H9 (cell line): Measurements from ENCODE around the gene MAN1A1. TPM values are rescaled to one million over a fixed set of nuclear protein-coding genes. Genes with fewer than 3 reads are reported as not detected.

Experiments used
- DNase-seq: peaks from one replicate; pipeline ENCODE4 v3.0.0-alpha.2; 2017
- H2AFZ ChIP-seq: one replicate; pipeline ENCODE4 v1.6.1; 2013; ENCODE audit warnings: mild to moderate bottlenecking, low read length, control low read depth, moderate library complexity
- H2AK5ac ChIP-seq: 2 replicates; pipeline ENCODE4 v1.6.1; 2013; ENCODE audit warnings: low read length, control low read depth, mixed read lengths; ENCODE audit not compliant: insufficient read length
- H2BK120ac ChIP-seq: one replicate; pipeline ENCODE4 v1.6.1; 2013; ENCODE audit warnings: low read depth, mild to moderate bottlenecking, low read length, control low read depth, inconsistent platforms; ENCODE audit not compliant: poor library complexity, severe bottlenecking
- H2BK12ac ChIP-seq: 2 replicates; pipeline ENCODE4 v1.6.1; 2013; ENCODE audit warnings: low read length, control low read depth, mixed read lengths, low read depth; ENCODE audit not compliant: insufficient read length
- H2BK15ac ChIP-seq: 2 replicates; pipeline ENCODE4 v1.6.1; 2013; ENCODE audit warnings: low read depth, low read length, control low read depth
- H2BK20ac ChIP-seq: one replicate; pipeline ENCODE4 v1.6.1; 2013; ENCODE audit warnings: low read depth, mild to moderate bottlenecking, low read length, control low read depth, inconsistent platforms; ENCODE audit not compliant: poor library complexity, severe bottlenecking
- H2BK5ac ChIP-seq: 2 replicates; pipeline ENCODE4 v1.6.1; 2013; ENCODE audit warnings: low read length, control low read depth, mixed read lengths; ENCODE audit not compliant: insufficient read length
- H3K14ac ChIP-seq: 2 replicates; pipeline ENCODE4 v1.6.1; 2013; ENCODE audit warnings: low read length, control low read depth; ENCODE audit not compliant: insufficient read depth
- H3K18ac ChIP-seq: 2 replicates; pipeline ENCODE4 v1.6.1; 2013; ENCODE audit warnings: low read depth, mild to moderate bottlenecking, mixed read lengths, low read length, control low read depth; ENCODE audit not compliant: insufficient read length
- H3K23ac ChIP-seq: 2 replicates; pipeline ENCODE4 v1.6.1; 2013; ENCODE audit warnings: low read length, control low read depth, mixed read lengths, low read depth; ENCODE audit not compliant: insufficient read length
- H3K23me2 ChIP-seq: 2 replicates; pipeline ENCODE4 v1.6.1; 2013; ENCODE audit warnings: low read depth, mild to moderate bottlenecking, mixed read lengths, low read length, control low read depth; ENCODE audit not compliant: insufficient read length, poor library complexity, severe bottlenecking
- H3K27ac ChIP-seq: 2 replicates; pipeline ENCODE4 v1.5.1; 2013; ENCODE audit warnings: low read length, control low read depth, mixed read lengths, low read depth; ENCODE audit not compliant: insufficient read length
- H3K27me3 ChIP-seq: 2 replicates; pipeline ENCODE4 v1.6.1; 2013; ENCODE audit warnings: low read length, control low read depth, inconsistent platforms; ENCODE audit not compliant: insufficient read depth
- H3K4ac ChIP-seq: 2 replicates; pipeline ENCODE4 v1.6.1; 2013; ENCODE audit warnings: low read depth, mild to moderate bottlenecking, control low read depth, inconsistent platforms, low read length, moderate library complexity
- H3K4me1 ChIP-seq: 2 replicates; pipeline ENCODE4 v1.6.1; 2013; ENCODE audit warnings: low read length, control low read depth, inconsistent platforms; ENCODE audit not compliant: insufficient read depth
- H3K4me2 ChIP-seq: 2 replicates; pipeline ENCODE4 v1.6.1; 2013; ENCODE audit warnings: low read length, control low read depth, mixed read lengths; ENCODE audit not compliant: insufficient read length, insufficient read depth
- H3K56ac ChIP-seq: 2 replicates; pipeline ENCODE4 v1.6.1; 2013; ENCODE audit warnings: low read depth, mild to moderate bottlenecking, mixed read lengths, low read length, control low read depth; ENCODE audit not compliant: insufficient read length
- H3K79me1 ChIP-seq: 2 replicates; pipeline ENCODE4 v1.6.1; 2013; ENCODE audit warnings: low read depth, mild to moderate bottlenecking, moderate library complexity, low read length, control low read depth, inconsistent platforms; ENCODE audit not compliant: insufficient read depth, poor library complexity, severe bottlenecking
- H3K79me2 ChIP-seq: 2 replicates; pipeline ENCODE4 v1.6.1; 2013; ENCODE audit warnings: low read length, control low read depth, inconsistent platforms; ENCODE audit not compliant: insufficient read depth
- H3K9ac ChIP-seq: 2 replicates; pipeline ENCODE4 v1.6.1; 2013; ENCODE audit warnings: low read length, control low read depth, mixed read lengths; ENCODE audit not compliant: insufficient read length; ENCODE audit errors: extremely low read depth
- H3K9me3 ChIP-seq: one replicate; pipeline ENCODE4 v1.6.1; 2013; ENCODE audit warnings: low read depth, low read length, inconsistent platforms; ENCODE audit not compliant: control insufficient read depth
- H3T11ph ChIP-seq: one replicate; pipeline ENCODE4 v1.6.1; 2013; ENCODE audit warnings: mild to moderate bottlenecking, low read length, control low read depth, inconsistent platforms
- H4K20me1 ChIP-seq: one replicate; pipeline ENCODE4 v1.6.1; 2013; ENCODE audit not compliant: control insufficient read depth, insufficient read length, insufficient read depth
- H4K5ac ChIP-seq: 2 replicates; pipeline ENCODE4 v1.6.1; 2013; ENCODE audit warnings: low read depth, mild to moderate bottlenecking, mixed read lengths, low read length, control low read depth; ENCODE audit not compliant: insufficient read length
- H4K8ac ChIP-seq: replicated peaks from 2 replicates; pipeline ENCODE4 v1.6.1; 2013; ENCODE audit warnings: low read length, control low read depth, mixed read lengths, low read depth; ENCODE audit not compliant: insufficient read length
- H4K91ac ChIP-seq: 2 replicates; pipeline ENCODE4 v1.6.1; 2013; ENCODE audit warnings: low read depth, mild to moderate bottlenecking, moderate library complexity, mixed read lengths, low read length, control low read depth; ENCODE audit not compliant: insufficient read length
- H3K27ac Mint-ChIP-seq, 3 experiments: 2 replicates in 2 of 3; 3 replicates in 1 of 3; pipeline ENCODE4 v1.8.0; 2020 to 2021; ENCODE audit warnings: mixed read lengths in 3 of 3, mild to moderate bottlenecking in 1 of 3, moderate library complexity in 1 of 3
- H3K27me3 Mint-ChIP-seq: 2 replicates; pipeline ENCODE4 v1.8.0; 2021; ENCODE audit warnings: low read depth, mild to moderate bottlenecking, moderate library complexity, mixed read lengths
- H3K36me3 Mint-ChIP-seq, 3 experiments: 2 replicates in 2 of 3; 3 replicates in 1 of 3; pipeline ENCODE4 v1.8.0; 2020 to 2021; ENCODE audit warnings: low read depth in 3 of 3, mixed read lengths in 3 of 3; ENCODE audit not compliant: insufficient read depth in 1 of 3
- H3K4me1 Mint-ChIP-seq, 2 experiments: 2 replicates each; pipeline ENCODE4 v1.8.0; 2020; ENCODE audit warnings: mixed read lengths in 2 of 2
- H3K4me3 Mint-ChIP-seq, 2 experiments: 2 replicates in 1 of 2; 3 replicates in 1 of 2; pipeline ENCODE4 v1.8.0; 2020 to 2021; ENCODE audit warnings: mild to moderate bottlenecking in 2 of 2, mixed read lengths in 2 of 2, moderate library complexity in 1 of 2
- H3K9me3 Mint-ChIP-seq, 2 experiments: 2 replicates in 1 of 2; 3 replicates in 1 of 2; pipeline ENCODE4 v1.8.0; 2020; ENCODE audit warnings: mild to moderate bottlenecking in 2 of 2, mixed read lengths in 2 of 2, moderate library complexity in 1 of 2
- WGBS: extraction: QIAGEN DNeasy Blood & Tissue Kit; methylation state at CpG from one replicate; pipeline ENCODE4 v1.1.7; 2013; ENCODE audit warnings: missing lambda C conversion rate, low lambda C conversion rate, mixed read lengths; ENCODE audit not compliant: insufficient read length; ENCODE audit errors: extremely low coverage; 5-methylcytosine and 5-hydroxymethylcytosine counted together
- total RNA-seq: library from RNA; stranded (reverse); gene quantifications from 2 replicates; pipeline ENCODE4 v1.2.1, GENCODE V29; 2021
- TF ChIP-seq, protein P1 (sequence below): fragments of 200-600 bp; sonication (generic); conservative IDR thresholded peaks from 3 replicates; pipeline ENCODE4 v1.8.0; 2021; ENCODE audit warnings: antibody characterized with exemption, mild to moderate bottlenecking

The MAN1A1 gene
- total RNA-seq, 1 experiment from 2014 or later, result 1.6 TPM

DNA sequence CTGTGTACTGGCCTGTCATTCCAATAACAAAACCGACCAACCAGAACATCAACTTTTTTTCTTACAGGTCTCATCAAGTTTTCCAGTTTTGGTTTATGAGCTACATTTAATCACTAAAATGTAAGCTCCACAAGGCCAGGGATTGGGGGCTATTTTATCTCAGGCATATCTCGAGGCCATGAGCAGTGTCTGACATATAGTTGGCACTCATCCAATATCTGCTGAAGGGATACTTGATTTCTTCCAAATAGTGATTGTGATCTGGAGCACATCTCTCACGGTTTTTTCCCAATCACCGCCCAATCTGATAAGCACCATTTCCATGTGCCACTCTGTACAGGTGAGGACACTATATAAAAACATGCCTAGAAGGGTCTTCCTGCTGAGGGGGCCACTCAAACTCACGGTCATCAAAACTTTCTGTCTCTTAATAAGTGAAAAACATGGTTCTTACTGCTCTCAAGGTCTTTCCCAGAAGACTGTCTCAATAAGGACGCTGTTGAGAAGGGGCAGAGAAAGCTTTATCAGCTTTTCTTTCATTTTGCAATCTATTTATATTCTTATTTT is 65.5 kb downstream of the MAN1A1 start:
- Mint-ChIP-seq H3K4me3 (no peak overlapping the region), H3K9me3 (no peaks in the 10 kb centered on the region), H3K4me1 (no peaks in the 10 kb centered on the region), H3K27me3 (no peaks in the 10 kb centered on the region), H3K36me3 (no peaks in the 10 kb centered on the region), H3K27ac (no peak overlapping the region)
- H4K5ac ChIP-seq, result no peak overlapping the region
- H3K18ac ChIP-seq, result no peak overlapping the region
- no peaks in the 10 kb centered on the region for H4K20me1 ChIP-seq
- H2AFZ ChIP-seq, result no peak overlapping the region
- no peaks in the 10 kb centered on the region for H3K4me1 ChIP-seq
- H3K4ac ChIP-seq, result no peak overlapping the region
- H2BK15ac ChIP-seq, result no peak overlapping the region
- no CpG with 5 or more reads among the region's 6 CpGs for WGBS
- no peaks in the 10 kb centered on the region for H3K9me3 ChIP-seq
- H2AK5ac ChIP-seq, result no peak overlapping the region
- H3K23ac ChIP-seq, result no peak overlapping the region
- H4K8ac ChIP-seq, result no peak overlapping the region
- TF ChIP-seq, protein P1, sequence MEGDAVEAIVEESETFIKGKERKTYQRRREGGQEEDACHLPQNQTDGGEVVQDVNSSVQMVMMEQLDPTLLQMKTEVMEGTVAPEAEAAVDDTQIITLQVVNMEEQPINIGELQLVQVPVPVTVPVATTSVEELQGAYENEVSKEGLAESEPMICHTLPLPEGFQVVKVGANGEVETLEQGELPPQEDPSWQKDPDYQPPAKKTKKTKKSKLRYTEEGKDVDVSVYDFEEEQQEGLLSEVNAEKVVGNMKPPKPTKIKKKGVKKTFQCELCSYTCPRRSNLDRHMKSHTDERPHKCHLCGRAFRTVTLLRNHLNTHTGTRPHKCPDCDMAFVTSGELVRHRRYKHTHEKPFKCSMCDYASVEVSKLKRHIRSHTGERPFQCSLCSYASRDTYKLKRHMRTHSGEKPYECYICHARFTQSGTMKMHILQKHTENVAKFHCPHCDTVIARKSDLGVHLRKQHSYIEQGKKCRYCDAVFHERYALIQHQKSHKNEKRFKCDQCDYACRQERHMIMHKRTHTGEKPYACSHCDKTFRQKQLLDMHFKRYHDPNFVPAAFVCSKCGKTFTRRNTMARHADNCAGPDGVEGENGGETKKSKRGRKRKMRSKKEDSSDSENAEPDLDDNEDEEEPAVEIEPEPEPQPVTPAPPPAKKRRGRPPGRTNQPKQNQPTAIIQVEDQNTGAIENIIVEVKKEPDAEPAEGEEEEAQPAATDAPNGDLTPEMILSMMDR, result no peak
- no peak overlapping the region for H2BK12ac ChIP-seq
- no peak overlapping the region for H2BK120ac ChIP-seq
- H2BK20ac ChIP-seq, result no peak overlapping the region
- no peaks in the 10 kb centered on the region for H3K27me3 ChIP-seq
- H3K27ac ChIP-seq, result no peak overlapping the region
- no peak overlapping the region for H2BK5ac ChIP-seq
- H4K91ac ChIP-seq, result no peak overlapping the region
- H3K23me2 ChIP-seq, result no peaks in the 10 kb centered on the region
- no peak for DNase-seq
- no peak overlapping the region for H3K56ac ChIP-seq
- H3K79me1 ChIP-seq, result no peaks in the 10 kb centered on the region
- H3T11ph ChIP-seq, result no peak overlapping the region
- no peak overlapping the region for H3K14ac ChIP-seq
- H3K4me2 ChIP-seq, result no peak overlapping the region
- no peak overlapping the region for H3K9ac ChIP-seq
- no peaks in the 10 kb centered on the region for H3K79me2 ChIP-seq
